CD4-positive, alpha-beta T cell (primary cell): ENCODE measurements around the gene SLC25A33. TPM values are rescaled to one million over a fixed set of nuclear protein-coding genes. Genes with fewer than 3 reads are reported as not detected.

Experiments used
- ATAC-seq: fragments of 200-7000 bp; cut with Tn5 transposase; one replicate; pipeline ENCODE4 v1.10.0; 2022; ENCODE audit warnings: mild to moderate bottlenecking; ENCODE audit not compliant: poor library complexity
- CTCF ChIA-PET: fragments of 350-600 bp; sonication (Branson Sonifier 250); formaldehyde crosslinking; loops from one replicate; lab custom pipeline; 2021; ENCODE audit warnings: antibody characterized with exemption, inconsistent platforms; lab: Charles Lee
- POLR2A ChIA-PET: fragments of 350-600 bp; sonication (Branson Sonifier 250); formaldehyde crosslinking; loops from one replicate; lab custom pipeline; 2021; ENCODE audit warnings: antibody characterized with exemption, inconsistent platforms; lab: Charles Lee
- DNase-seq, 14 experiments: peaks; one replicate each; pipeline ENCODE4 v3.0.0-alpha.2; 2013 to 2020; ENCODE audit warnings: mixed read lengths in 2 of 14
- H3K27ac ChIP-seq, 2 donors: one replicate each; pipeline versions ENCODE4 v1.5.1 to v1.7.0; 2013; ENCODE audit warnings: low read length in 2 of 2, low read depth in 1 of 2, mild to moderate bottlenecking in 1 of 2
- H3K27me3 ChIP-seq, 2 experiments: 1 replicate in 1 of 2; 2 replicates in 1 of 2; pipeline versions ENCODE4 v1.6.1 to v1.7.0; 2013; ENCODE audit warnings: low read length in 2 of 2, control low read depth in 1 of 2, mild to moderate bottlenecking in 1 of 2, moderate library complexity in 1 of 2; ENCODE audit not compliant: insufficient read depth in 2 of 2, control insufficient read depth in 1 of 2
- H3K36me3 ChIP-seq: one replicate; pipeline ENCODE4 v1.6.1; 2013; ENCODE audit warnings: low read length, control low read depth; ENCODE audit not compliant: insufficient read depth
- H3K4me1 ChIP-seq: one replicate; pipeline ENCODE4 v1.6.1; 2013; ENCODE audit warnings: low read length, control low read depth; ENCODE audit not compliant: insufficient read depth
- H3K4me3 ChIP-seq: one replicate; pipeline ENCODE4 v1.5.1; 2013; ENCODE audit warnings: mild to moderate bottlenecking, low read length, moderate library complexity
- H3K9me3 ChIP-seq, 2 experiments: 1 replicate in 1 of 2; 2 replicates in 1 of 2; pipeline versions ENCODE4 v1.6.1 to v1.7.0; 2013; ENCODE audit warnings: low read length in 2 of 2, mild to moderate bottlenecking in 2 of 2, control low read depth in 1 of 2, moderate library complexity in 1 of 2; ENCODE audit not compliant: control insufficient read depth in 1 of 2, insufficient read depth in 1 of 2
- H3K27ac Mint-ChIP-seq: one replicate; pipeline ENCODE4 v1.8.0; 2020; ENCODE audit warnings: mixed read lengths
- H3K27me3 Mint-ChIP-seq: one replicate; pipeline ENCODE4 v1.8.0; 2021; ENCODE audit warnings: mixed read lengths
- H3K36me3 Mint-ChIP-seq: one replicate; pipeline ENCODE4 v1.8.0; 2021; ENCODE audit warnings: low read depth, mixed read lengths
- H3K4me1 Mint-ChIP-seq: one replicate; pipeline ENCODE4 v1.8.0; 2021; ENCODE audit warnings: low read depth, mixed read lengths
- H3K4me3 Mint-ChIP-seq: one replicate; pipeline ENCODE4 v1.8.0; 2020; ENCODE audit warnings: mild to moderate bottlenecking, mixed read lengths
- H3K9me3 Mint-ChIP-seq: one replicate; pipeline ENCODE4 v1.8.0; 2020; ENCODE audit warnings: mixed read lengths
- CTCF ChIP-seq: fragments of 200-600 bp; IDR thresholded peaks from one replicate; pipeline ENCODE4 v1.8.0; 2022; ENCODE audit warnings: antibody characterized with exemption, mild to moderate bottlenecking
- intact Hi-C, 2 experiments: fragments of 100-400 bp; cut with DNase I in 1 of 2; cut with micrococcal nuclease in 1 of 2; formaldehyde crosslinking; loops; one replicate each; pipeline versions ENCODE4 v1.15.1 to v1.9.0; 2023 to 2025; cut with DNase I, micrococcal nuclease
- total RNA-seq, 174 experiments: library from RNA in 2 of 174; stranded (reverse) in 2 of 174; gene quantifications; one replicate each; pipeline ENCODE4 v1.2.3 and lab custom pipeline; 2021 to 2026

SLC25A33 gene
- total RNA-seq, 2 experiments from 2014 or later = 5.9 to 6.6 TPM

GRCh38 chr1:9629445-9630201 is 90.4 kb downstream of the SLC25A33 start:
- no peaks in the 10 kb centered on the region for H3K27me3 Mint-ChIP-seq
- TF ChIP-seq CTCF = no peak
- no peaks in the 10 kb centered on the region for H3K9me3 Mint-ChIP-seq
- Histone ChIP-seq H3K4me1 (peaks cover 77% of the 10 kb centered on the region), H3K27ac (peak overlapping the region; percentile 72 to 84), H3K4me3 (peak overlapping the region; percentile 97), H3K27me3 (no peaks in the 10 kb centered on the region), H3K9me3 (no peaks in the 10 kb centered on the region), H3K36me3 (peaks cover 7% of the 10 kb centered on the region)
- intact Hi-C loops = loop anchor here (1.0 to 5.0 kb wide), 4 partner anchors 23 to 803 kb away; partner anchors contain the start of genes CENPS (in 1 of the 2) and UBE4B (in 1 of the 2)
- CTCF ChIA-PET = interaction anchor here (1.1 to 6.6 kb wide), 5 partner anchors 16 to 91 kb away, joined by 4 to 117 read pairs (median 34); partner anchors contain the start of gene PIK3CD
- H3K36me3 Mint-ChIP-seq = peaks cover 47% of the 10 kb centered on the region
- DNase-seq (peak; percentile 41 to 91 (median 76)), ATAC-seq (peak; percentile 52)
- peak overlapping the region; percentile 92 for H3K27ac Mint-ChIP-seq
- POLR2A ChIA-PET = interaction anchor here (0.8 to 8.1 kb wide), 32 partner anchors 8 to 800 kb away, joined by 3 to 512 read pairs (median 6); partner anchors contain the start of genes CTNNBIP1, PIK3CD and SLC25A33
- peaks cover 70% of the 10 kb centered on the region for H3K4me1 Mint-ChIP-seq
- peak overlapping the region; percentile 98 for H3K4me3 Mint-ChIP-seq

- H3K4me3 Mint-ChIP-seq = peak overlapping the region; percentile 98
- DNase-seq (peak in 7 of 14 experiments; percentile 18 to 62 (median 43)), ATAC-seq (no peak)
- ChIA-PET CTCF (interaction anchor here (0.8 to 6.6 kb wide), 3 partner anchors 24 to 59 kb away, joined by 3 to 117 read pairs (median 4); partner anchors contain the start of gene PIK3CD), POLR2A (interaction anchor here (0.8 to 8.1 kb wide), 15 partner anchors 13 to 280 kb away, joined by 3 to 512 read pairs (median 6); partner anchors contain the start of genes CTNNBIP1 and PIK3CD)
- Histone ChIP-seq H3K27ac (peak overlapping the region; percentile 70 to 84), H3K36me3 (peaks cover 12% of the 10 kb centered on the region), H3K4me1 (peaks cover 85% of the 10 kb centered on the region), H3K9me3 (no peaks in the 10 kb centered on the region), H3K27me3 (no peaks in the 10 kb centered on the region), H3K4me3 (peak overlapping the region; percentile 97)
- peak overlapping the region; percentile 92 for H3K27ac Mint-ChIP-seq
- peaks cover 79% of the 10 kb centered on the region for H3K4me1 Mint-ChIP-seq
- no peak for TF ChIP-seq CTCF
- H3K36me3 Mint-ChIP-seq = peaks cover 56% of the 10 kb centered on the region
- intact Hi-C loops = no loop called here
- H3K9me3 Mint-ChIP-seq = no peaks in the 10 kb centered on the region
- H3K27me3 Mint-ChIP-seq = no peaks in the 10 kb centered on the region
These were observed 91.3 kb downstream of the SLC25A33 start for GRCh38 chr1:9630331-9631111.

- H3K9me3 Mint-ChIP-seq = no peaks in the 10 kb centered on the region
- peak overlapping the region; percentile 97 for H3K4me3 ChIP-seq
- CTCF ChIA-PET = interaction anchor here (1.0 to 6.6 kb wide), 2 partner anchors 23 to 56 kb away, joined by 4 to 117 read pairs; partner anchors contain the start of gene PIK3CD
- H3K36me3 Mint-ChIP-seq = peaks cover 62% of the 10 kb centered on the region
- peaks cover 22% of the 10 kb centered on the region for H3K36me3 ChIP-seq
- no peak overlapping the region for H3K27ac ChIP-seq
- H3K4me3 Mint-ChIP-seq = peak overlapping the region; percentile 98
- intact Hi-C loops = no loop called here
- H3K27ac Mint-ChIP-seq = peak overlapping the region; percentile 92
- H3K9me3 ChIP-seq = no peaks in the 10 kb centered on the region
- POLR2A ChIA-PET = interaction anchor here (0.8 to 8.1 kb wide), 8 partner anchors 12 to 279 kb away, joined by 3 to 512 read pairs (median 26); partner anchors contain the start of genes CTNNBIP1 and PIK3CD
- no peaks in the 10 kb centered on the region for H3K27me3 Mint-ChIP-seq
- no peaks in the 10 kb centered on the region for H3K27me3 ChIP-seq
- no peak for TF ChIP-seq CTCF
- peaks cover 84% of the 10 kb centered on the region for H3K4me1 ChIP-seq
- ATAC-seq = no peak
- H3K4me1 Mint-ChIP-seq = peaks cover 77% of the 10 kb centered on the region
- no peak for DNase-seq
These were observed 92.3 kb downstream of the SLC25A33 start for GRCh38 chr1:9631613-9632012.
